HTERT RPE-1 (cell line): ENCODE measurements around the gene FAP.

Experiments used
- in situ Hi-C: fragments of 300-500 bp; cut with MboI; formaldehyde crosslinking; loops from 4 replicates; pipeline ENCODE4 v1.14.3; 2020; ENCODE audit warnings: low sequenced_read_pairs

FAP gene

DNA sequence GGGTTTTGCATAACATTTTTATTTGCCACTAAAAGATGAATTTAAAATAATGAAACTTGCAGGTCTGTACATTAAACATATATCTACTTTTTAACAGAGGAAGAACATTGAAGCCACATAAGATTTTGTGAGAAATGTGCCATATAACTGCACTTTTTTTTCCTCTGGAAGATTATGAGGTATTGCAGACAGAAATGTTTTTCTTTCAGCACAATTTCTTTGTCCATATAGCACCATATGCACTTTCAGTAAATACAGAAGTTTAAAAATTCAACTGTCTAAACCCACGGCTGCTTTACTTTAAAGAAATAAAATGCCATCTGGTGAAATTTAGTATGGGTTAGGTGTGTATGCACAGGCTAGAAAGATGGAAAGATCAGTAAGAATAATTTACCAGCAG, 470 bp upstream of the FAP start:
- in situ Hi-C loops = no loop called here

DNA sequence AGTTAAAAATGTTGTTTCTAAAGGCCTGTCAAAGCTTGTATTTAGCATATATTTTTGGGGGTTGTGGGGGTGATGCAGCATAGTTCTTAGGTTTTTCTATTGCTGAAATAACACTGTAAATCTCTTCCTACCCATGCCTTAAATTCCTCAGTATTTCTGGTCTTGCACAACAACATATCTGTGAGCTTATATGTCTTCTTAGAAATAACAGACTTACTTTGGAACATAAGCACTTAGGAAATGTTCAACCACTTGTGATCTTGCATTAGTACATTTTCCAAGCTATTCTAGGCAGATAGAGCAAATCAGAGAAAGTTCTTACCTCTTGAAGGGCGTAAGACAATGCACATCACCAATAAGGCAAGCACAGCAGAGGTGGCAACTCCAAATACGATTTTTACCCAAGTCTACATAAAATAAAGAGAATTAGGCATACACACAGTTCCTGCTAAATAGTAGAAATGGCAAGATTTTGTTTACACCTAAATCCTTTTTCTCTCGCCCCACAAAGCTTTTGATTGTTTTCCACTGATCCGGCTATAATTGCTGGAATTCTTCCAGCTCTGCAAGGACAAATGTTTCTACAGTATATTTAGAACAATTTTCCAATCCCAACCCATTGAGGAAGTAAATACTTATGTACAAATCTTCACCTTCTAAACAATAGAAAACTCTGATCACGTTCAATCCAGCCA, 512 bp downstream of the FAP start:
- in situ Hi-C loops = no loop called here

DNA sequence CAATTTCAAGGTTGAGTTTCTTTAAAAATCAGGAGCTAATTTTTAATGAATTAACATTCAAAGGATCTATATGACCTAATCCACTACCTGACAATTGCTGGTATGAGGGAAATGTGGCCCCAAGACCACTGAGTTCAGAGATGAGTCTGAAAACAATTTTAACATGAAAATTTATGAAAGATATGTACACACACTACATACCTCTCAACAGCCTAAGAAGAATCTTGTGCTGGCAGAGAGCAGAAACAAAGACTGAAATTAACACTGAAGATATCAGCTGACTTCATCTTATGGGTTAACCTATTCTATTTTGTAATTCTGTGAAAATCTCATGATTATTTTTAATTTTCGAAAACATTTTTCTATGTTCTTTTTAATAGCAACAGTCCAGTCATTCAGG, 1.7 kb downstream of the FAP start:
- in situ Hi-C loops = no loop called here

DNA sequence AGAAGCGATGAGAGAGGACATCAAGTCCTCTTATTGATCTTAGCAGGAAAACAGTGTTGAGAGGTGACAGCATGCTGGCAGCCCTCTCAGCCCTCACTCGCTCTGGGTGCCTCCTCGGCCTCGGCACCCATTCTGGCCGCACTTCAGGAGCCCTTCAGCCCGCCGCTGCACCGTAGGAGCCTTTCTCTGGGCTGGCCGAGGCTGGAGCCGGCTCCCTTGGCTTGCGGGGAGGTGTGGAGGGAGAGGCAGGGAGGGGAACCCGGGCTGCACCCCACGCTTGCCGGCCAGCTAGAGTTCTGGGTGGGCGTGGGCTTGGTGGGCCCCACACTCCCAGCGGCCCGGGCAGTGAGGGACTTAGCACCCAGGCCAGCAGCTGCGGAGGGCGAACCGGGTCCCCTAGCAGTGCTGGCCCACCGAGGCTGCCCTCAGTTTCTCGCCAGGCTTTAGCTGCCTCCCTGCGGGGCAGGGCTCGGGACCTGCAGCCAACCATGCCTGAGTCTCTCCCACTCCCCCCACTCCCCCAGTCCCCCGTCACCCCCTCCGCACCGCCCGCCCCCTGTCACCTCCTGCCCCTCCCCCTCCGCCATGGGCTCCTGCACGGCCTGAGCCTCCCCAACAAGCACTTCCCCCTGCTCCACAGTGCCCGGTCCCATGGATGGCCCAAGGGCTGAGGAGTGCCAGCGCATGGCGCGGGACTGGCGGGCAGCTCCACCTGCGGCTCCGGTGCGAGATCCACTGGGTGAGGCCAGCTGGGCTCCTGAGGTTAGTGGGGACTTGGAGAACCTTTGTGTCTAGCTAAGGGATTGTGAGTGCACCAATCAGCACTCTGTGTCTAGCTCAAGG, 8.4 kb downstream of the FAP start:
- in situ Hi-C loops = no loop called here

DNA sequence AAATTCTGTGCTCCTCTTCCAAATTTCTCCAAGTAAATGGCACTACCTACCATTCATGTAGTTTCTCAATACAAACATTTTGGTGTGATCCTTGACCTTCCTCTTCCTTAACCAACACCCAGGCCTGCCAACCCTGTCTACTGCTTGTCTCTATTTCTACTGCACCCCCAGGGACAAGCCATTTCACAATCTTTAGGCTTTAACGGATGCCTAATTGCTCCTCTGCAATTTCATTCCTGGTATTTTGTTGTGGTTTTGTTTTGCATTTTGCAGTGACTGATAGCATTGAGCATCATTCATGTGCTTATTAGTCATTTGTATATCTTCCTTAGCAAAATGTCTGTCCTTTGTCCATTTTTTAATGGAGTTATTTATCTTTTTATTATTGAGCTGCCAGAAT, 10.0 kb downstream of the FAP start:
- in situ Hi-C loops = no loop called here

DNA sequence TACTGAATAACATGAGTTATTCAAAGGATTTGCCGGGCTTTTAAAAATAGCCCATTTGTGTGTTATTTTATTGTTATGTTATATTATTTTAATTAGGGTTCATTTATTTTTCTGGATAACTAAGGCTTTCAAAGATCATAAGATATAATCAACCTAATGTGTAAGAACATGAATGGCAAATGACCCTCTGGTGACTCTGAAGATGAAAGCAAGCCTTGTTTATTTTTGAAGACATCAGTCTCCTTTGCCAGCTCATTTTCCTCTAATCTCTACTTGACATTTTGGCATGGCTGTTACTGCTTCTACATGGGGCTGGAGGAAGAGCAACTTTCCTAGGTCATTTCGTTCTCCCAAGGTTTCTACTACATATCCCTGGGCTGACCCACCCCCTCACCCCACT, 10.6 kb downstream of the FAP start:
- in situ Hi-C loops = no loop called here

DNA sequence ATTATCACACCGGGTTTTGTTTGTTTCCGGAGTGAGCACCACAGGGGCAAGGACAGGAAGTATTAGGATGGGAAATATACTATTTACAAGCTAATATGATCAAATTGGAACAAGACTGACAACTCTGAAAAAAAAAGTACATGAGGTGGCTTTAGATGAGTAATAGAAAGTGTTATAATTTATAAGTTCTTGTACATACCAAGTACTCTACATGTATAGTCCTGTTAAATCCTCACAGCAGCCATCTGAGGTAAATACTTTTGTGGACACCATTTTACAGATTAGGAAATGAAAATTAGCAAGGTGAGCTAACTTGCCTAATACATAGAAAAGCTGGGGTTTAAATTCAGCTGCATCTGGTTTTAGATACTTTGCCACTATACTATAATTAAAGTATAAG, 11.2 kb downstream of the FAP start:
- in situ Hi-C loops = no loop called here

DNA sequence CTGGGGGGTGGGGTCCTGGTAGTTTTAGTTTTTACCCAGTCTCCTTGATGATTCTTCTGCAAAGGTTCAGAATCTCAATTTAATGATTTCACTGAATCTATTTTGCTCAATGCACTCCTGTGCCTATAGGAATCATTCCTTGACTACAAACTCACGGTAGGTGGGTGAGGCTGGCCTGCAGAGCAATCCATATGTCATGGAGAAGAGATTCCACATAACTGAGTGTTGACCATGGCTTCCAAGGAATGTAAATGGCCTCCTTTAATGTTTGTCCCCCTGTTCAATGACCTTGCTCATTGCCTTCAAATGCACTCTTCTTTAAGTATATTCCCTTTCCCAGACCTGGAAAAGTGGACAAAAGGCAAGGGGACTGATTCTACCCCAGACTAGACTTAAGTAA, 12.5 kb downstream of the FAP start:
- in situ Hi-C loops = no loop called here

DNA sequence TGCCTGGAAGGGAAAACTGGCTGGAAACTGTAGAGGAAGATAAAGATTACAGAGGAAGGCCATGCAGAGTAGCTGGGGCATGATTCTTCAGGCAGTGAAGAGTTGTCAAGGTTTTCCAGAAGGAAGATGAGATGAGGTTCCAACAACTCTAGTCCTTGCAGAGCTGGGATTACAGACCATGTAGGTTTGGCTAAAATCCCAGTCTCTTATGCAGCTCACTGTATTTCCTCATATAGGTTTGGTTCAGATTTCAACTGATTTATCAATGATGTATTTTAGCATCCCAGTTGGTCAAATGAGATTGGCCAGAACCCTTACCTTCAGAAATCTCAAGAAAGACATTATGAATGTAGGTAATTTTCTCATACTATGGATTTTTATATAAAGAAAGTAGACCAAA, 16.4 kb downstream of the FAP start:
- in situ Hi-C loops = no loop called here

DNA sequence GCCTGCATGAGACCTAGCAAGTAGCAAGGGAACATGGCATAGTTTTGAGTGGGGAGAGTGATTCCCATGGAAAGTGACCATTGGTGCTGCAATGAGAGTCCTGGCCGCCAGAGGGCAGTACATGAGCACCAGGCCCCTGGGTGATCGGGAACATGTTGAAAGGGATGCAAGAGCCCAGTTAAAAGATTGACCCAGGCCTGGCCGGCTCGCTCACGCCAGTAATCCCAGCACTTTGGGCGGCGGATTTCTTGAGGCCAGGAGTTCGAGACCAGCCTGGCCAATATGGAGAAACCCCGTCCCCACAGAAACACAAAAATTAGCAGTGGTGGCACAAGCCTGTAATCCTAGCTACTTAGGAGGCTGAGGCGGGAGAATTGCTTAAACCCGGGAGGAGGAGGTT, 22.2 kb downstream of the FAP start:
- in situ Hi-C loops = no loop called here

DNA sequence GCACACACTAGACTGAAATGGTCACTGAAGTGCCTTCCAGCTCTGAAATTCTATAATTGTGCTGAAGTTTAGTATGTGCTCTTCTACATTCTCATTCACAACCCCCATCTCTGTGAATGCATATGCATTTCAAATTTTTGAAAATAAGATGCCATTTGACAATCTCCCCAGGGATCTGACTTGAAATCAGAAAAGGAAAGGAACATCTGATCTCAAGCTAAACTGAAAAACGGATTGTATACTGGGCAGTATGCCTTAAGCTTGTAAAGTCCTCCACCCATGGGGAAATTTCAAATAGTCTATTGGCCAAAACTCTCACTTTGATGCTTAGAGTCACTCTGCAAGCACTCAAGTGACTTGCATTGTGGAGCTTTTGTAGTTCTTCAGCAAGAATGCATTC, 22.9 kb downstream of the FAP start:
- in situ Hi-C loops = no loop called here

DNA sequence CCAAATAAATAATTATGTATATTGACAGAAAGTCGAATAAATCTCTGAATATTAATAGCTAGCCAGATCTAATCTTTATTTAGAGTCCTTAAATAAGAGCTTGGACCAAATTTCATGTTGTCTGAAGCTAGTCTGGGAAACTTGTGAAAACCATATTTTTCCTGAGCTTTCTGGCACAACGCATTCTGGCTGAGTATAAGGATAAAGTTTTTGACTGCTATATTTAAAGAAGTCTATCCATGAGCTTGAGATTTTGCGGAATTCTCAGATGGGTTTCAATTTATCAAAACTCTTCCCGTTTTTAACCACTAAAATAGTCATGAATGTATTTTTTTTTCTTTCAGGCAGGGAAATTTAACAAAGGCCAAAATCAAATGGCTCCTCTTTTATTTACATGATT, 23.8 kb downstream of the FAP start:
- in situ Hi-C loops = no loop called here

DNA sequence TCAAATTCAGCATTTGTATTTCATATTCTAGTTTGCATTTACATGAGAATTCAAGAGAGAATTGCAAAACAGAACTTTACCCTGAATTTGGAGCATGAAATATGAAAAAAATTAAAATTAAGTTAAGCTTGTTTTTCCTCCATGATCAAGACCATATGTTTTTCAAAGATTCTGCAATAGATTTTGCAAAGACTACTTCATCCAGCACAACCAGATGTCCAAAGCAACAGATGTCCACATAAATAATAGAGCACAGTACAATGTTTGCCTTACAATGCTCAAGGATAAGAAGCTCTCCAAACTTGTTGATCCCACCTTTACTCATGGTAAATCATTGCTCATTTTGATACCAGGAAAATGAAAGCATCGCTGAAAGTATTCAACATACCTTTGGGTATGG, 25.6 kb downstream of the FAP start:
- in situ Hi-C loops = no loop called here

DNA sequence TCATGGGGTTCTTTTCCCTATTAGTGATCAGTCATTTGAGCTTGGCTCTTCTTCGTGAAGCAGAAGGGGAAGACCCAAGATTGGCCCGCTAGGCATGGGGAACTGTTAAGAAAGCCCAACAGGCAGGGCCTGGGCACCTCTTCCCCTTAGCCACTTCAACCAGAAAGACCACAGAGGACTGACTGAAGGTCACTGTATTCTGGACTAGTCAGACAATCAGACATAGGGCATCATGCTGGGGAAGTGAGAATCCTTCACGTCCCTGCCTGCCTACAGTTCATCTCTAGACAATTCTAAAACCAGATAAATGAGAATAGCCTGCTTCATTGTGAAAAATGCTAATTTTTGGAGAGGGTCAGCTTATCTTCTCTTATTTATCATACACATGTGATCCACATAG, 28.1 kb downstream of the FAP start:
- in situ Hi-C loops = no loop called here

DNA sequence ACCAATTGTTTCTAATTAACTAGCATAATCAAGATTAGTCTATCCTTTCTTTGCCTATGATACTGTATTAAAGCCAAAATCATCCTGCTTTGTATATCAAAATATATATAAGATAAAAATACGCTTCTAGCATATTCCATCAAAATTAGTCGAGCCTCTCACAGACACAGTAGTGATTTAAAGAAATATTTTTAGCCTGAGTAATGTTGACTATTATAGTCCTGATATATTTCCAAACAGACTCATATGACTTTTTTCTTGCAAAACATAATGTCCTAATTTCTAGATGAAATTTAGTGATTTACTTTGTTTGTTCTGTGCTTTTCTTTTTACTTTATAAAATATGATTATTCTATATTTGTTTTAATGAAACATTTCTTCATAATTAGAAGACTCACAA, 30.9 kb downstream of the FAP start:
- in situ Hi-C loops = no loop called here

DNA sequence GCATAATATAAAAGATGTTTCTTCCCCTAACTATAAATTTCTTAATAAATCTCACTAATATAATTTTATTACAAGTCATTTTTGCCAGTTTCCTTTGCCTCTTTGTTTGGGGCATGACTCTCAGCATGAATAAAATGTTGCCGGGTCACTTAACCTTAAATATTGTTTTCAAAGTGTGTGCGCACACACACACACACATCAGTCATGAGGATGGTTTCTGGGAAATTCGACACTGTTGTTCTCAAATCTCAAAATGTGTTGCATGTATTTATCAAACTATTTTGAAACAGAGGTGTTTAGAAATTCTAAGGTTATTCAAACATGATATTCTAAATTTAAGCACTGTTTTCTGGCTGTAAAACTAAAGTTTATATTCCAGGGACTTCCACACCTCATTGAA, 31.5 kb downstream of the FAP start:
- in situ Hi-C loops = no loop called here

DNA sequence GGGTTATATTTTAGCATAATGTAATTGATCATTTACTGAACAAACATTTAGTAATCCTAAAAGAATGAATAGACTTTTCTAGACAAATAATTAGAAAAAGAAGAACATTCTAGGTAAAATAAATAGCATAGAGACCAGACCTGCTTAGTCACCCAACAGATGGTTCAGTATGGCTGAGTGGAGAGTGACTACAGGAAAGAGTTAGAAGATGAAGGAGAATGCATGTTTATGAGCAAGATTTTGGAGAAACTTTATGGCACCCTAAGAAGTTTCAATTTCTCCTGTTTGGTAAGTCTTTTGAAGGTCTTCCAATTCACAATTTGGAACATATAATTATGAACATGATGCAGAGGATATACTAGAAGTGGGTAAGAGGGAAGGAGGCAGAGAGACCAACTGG, 32.9 kb downstream of the FAP start:
- in situ Hi-C loops = no loop called here

DNA sequence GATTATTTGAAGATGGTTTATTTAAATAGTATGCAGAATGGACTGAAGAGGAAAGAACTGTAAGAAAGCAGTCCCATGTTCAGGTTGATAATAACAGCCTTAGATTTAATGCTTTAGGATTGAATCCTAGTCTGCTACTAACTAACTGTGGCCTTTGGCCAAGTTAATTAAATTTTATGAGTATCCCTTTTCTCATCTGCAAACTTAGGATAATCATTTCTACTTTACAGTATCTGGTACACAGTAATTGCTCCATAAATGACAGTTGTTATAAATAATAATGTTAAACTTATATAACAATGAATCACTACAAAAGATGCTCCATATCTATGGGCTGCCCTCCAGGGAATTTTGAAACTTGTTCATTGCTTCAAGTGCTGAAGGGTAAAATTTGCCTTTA, 41.0 kb downstream of the FAP start:
- in situ Hi-C loops = no loop called here

DNA sequence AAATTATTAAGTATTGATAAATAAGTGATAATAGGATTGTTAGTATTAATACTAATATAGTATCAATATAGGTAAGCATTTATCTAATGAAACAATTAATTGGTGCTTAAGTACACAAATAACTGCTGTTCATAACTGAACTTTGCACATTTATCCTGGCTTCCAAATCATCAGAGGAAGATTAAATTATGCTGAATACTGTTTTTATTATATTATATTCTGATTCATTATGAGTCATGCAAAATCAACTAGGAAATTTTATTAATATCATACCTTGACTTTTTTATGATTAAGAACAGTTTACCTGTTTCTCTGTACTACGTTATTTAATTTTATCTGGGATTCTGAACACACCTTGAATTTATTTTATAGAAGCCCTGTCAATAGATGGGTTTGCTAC, 42.6 kb downstream of the FAP start:
- in situ Hi-C loops = no loop called here

DNA sequence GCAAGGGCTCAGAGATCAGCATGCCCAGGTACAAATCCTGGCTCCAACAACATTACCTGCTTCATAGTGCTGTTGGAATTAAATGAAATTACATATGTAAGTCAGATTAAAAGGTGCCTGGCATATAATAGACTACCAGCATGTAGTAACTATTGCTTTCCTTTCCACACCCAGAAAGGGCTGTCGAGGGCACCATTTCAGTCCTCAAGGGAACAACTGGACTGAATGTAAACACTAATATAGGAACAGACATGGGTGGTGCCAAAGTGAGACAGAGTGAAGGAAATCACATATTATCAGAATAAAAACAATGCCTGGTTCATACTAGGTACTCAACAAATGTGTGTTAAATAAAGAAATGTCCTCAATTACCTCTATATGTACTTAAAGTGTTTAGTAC, 43.3 kb downstream of the FAP start:
- in situ Hi-C loops = no loop called here

DNA sequence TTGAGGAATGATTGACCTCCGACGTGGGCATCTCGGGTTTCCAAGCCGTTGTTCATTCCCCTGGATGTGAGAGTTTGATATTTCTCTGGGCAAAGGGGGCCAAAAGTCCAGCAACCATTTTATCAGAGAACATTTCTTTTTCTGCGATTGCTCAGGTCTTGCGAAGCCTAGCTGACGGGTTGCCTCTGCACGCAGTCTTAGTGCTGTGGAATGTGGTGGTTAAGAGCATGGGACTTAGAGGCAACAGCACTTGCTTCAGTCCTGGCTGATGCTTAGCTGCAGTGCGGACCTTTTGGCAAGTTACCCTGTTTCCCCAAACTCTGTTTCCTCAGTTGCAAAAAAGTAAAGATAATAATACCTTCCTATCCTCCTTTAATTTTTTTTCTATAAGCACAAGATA, 45.0 kb downstream of the FAP start:
- in situ Hi-C loops = no loop called here

DNA sequence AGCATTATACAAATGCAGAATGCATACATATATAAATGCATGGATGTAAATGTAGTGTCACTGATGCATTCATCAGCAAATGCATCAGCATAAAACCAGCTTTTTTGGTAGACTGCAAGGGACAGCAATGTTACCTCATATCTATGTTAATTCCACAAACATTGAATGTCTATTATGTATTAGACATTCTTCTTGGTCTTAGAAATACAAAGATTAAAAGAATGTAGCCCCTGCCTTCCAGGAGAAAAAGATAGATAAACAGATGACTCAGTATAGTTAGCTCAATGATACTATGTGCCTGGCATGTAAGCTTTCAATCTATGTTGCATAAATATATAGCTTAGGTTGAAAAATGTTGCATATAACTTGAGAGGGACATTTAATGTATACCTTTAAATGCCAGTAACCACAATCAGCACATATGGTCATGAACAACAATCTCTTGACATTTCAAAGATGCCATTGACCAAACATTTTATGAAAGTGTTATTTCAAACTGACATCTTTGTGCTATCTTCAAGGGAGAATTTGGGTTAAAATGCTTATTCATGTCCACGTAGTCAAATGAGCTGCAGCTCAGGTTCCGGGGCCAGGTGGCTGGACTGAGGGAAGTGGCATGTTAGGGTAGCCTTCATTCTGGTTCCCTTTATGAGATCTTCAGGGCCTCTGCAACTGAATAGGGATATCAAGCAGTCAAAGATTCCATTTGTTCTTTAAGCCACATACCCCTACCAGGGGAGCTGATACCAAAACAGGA, 46.0 kb downstream of the FAP start:
- in situ Hi-C loops = no loop called here
